Neural progenitor cell (in vitro differentiated cells): ENCODE results near the gene LMBRD1. TPM values are rescaled to one million over a fixed set of nuclear protein-coding genes. Genes with fewer than 3 reads are reported as not detected.

ENCODE experiments used
- DNase-seq: peaks from one replicate; pipeline ENCODE4 v3.0.0-alpha.2; 2016; ENCODE audit warnings: low spot score
- H2AFZ ChIP-seq: fragments of 200-600 bp; sonication (generic); replicated peaks from 2 replicates; pipeline ENCODE4 v1.6.1; 2016; ENCODE audit warnings: antibody characterized with exemption
- H3F3A ChIP-seq: fragments of 200-600 bp; sonication (generic); 2 replicates; pipeline ENCODE4 v1.6.1; 2016; ENCODE audit warnings: antibody characterized with exemption, low read depth
- H3K27ac ChIP-seq: fragments of 200-600 bp; sonication (generic); 2 replicates; pipeline ENCODE4 v1.5.1; 2016; ENCODE audit warnings: mild to moderate bottlenecking
- H3K27me3 ChIP-seq: fragments of 200-600 bp; sonication (generic); 2 replicates; pipeline ENCODE4 v1.6.1; 2016; ENCODE audit warnings: mild to moderate bottlenecking, moderate library complexity
- H3K36me3 ChIP-seq: fragments of 200-600 bp; sonication (generic); 2 replicates; pipeline ENCODE4 v1.5.1; 2016
- H3K4me1 ChIP-seq: fragments of 200-600 bp; sonication (generic); 2 replicates; pipeline ENCODE4 v1.6.1; 2016; ENCODE audit warnings: mixed run types
- H3K4me2 ChIP-seq: fragments of 200-600 bp; sonication (generic); 2 replicates; pipeline ENCODE4 v1.6.1; 2016
- H3K4me3 ChIP-seq: fragments of 200-600 bp; sonication (generic); 2 replicates; pipeline ENCODE4 v1.5.1; 2016
- H3K79me2 ChIP-seq: fragments of 200-600 bp; sonication (generic); 2 replicates; pipeline ENCODE4 v1.6.1; 2016; ENCODE audit warnings: low read depth
- H3K9ac ChIP-seq: fragments of 200-600 bp; sonication (generic); 2 replicates; pipeline ENCODE4 v1.6.1; 2016
- H3K9me3 ChIP-seq: fragments of 200-600 bp; sonication (generic); 2 replicates; pipeline ENCODE4 v1.5.1; 2016; ENCODE audit warnings: low read depth
- H4K20me1 ChIP-seq: fragments of 200-600 bp; sonication (generic); 2 replicates; pipeline ENCODE4 v1.6.1; 2016; ENCODE audit warnings: low read depth
- H3K27ac Mint-ChIP-seq: 3 replicates; pipeline ENCODE4 v1.8.0; 2021; ENCODE audit warnings: mixed read lengths
- H3K27me3 Mint-ChIP-seq: 2 replicates; pipeline ENCODE4 v1.8.0; 2022; ENCODE audit warnings: low read depth, mild to moderate bottlenecking, inconsistent platforms, moderate library complexity, mixed read lengths; ENCODE audit not compliant: insufficient read depth
- H3K36me3 Mint-ChIP-seq: 3 replicates; pipeline ENCODE4 v1.8.0; 2021; ENCODE audit warnings: mixed read lengths
- H3K4me1 Mint-ChIP-seq: 3 replicates; pipeline ENCODE4 v1.8.0; 2021; ENCODE audit warnings: mixed read lengths
- H3K4me3 Mint-ChIP-seq: 3 replicates; pipeline ENCODE4 v1.8.0; 2021; ENCODE audit warnings: mild to moderate bottlenecking, moderate library complexity, mixed read lengths
- H3K9me3 Mint-ChIP-seq: 3 replicates; pipeline ENCODE4 v1.8.0; 2020; ENCODE audit warnings: mixed read lengths
- CTCF ChIP-seq: fragments of 200-600 bp; sonication (generic); IDR thresholded peaks from 2 replicates; pipeline ENCODE4 v1.5.1; 2017; ENCODE audit warnings: antibody characterized with exemption, mild to moderate bottlenecking
- EZH2 ChIP-seq: fragments of 200-600 bp; sonication (generic); IDR thresholded peaks from 2 replicates; pipeline ENCODE4 v1.6.1; 2017; ENCODE audit warnings: antibody characterized with exemption, mild to moderate bottlenecking, moderate library complexity
- EZH2phosphoT487 ChIP-seq: fragments of 200-600 bp; sonication (generic); IDR thresholded peaks from 2 replicates; pipeline ENCODE4 v1.6.1; 2017; ENCODE audit warnings: antibody characterized with exemption
- total RNA-seq: library from RNA; depleted of rRNA; stranded (reverse); fragments of >200 nt; gene quantifications from 2 replicates; pipeline ENCODE4 v1.2.3, GENCODE V29; 2015; ENCODE audit warnings: low replicate concordance

The LMBRD1 gene
- total RNA-seq, 1 donor from 2014 or later = 41.1 TPM

GRCh38 chr6:69780585-69781178, 16.1 kb downstream of the LMBRD1 start:
- peaks cover 8% of the 10 kb centered on the region for H3K36me3 Mint-ChIP-seq
- Histone ChIP-seq H3K4me1 (peaks cover 8% of the 10 kb centered on the region), H3K9ac (no peak overlapping the region), H2AFZ (no peak overlapping the region), H3K27ac (no peak overlapping the region), H3K27me3 (no peaks in the 10 kb centered on the region), H3K36me3 (no peaks in the 10 kb centered on the region), H3K4me2 (no peak overlapping the region), H3K79me2 (no peaks in the 10 kb centered on the region), H4K20me1 (no peaks in the 10 kb centered on the region), H3K4me3 (no peak overlapping the region), H3K9me3 (no peaks in the 10 kb centered on the region), H3F3A (no peaks in the 10 kb centered on the region)
- H3K4me1 Mint-ChIP-seq = no peaks in the 10 kb centered on the region
- H3K27ac Mint-ChIP-seq = no peak overlapping the region
- no peak overlapping the region for H3K4me3 Mint-ChIP-seq
- peaks cover 2% of the 10 kb centered on the region for H3K9me3 Mint-ChIP-seq
- no peak for DNase-seq
- TF ChIP-seq EZH2phosphoT487 (no peak), EZH2 (no peak), CTCF (no peak)
- H3K27me3 Mint-ChIP-seq = no peaks in the 10 kb centered on the region

DNA sequence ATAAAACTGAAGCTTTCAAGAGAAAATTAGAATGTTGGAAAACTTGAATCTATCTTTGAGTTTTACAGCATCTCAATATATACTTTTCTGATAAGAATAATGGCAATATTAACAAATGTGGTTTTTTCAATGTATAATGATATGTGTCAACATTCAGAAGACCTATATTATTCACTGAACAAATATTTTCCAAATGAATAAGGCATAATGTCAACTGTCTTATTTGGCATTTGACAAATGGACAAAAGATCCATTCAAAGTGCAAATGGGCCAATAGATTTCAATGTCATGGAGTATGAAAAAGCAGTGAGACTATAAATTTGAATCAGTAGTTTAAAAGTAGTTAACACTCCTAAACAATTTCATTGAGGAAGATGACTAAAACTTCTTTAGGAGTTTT, 20.9 kb downstream of the LMBRD1 start:
- Mint-ChIP-seq H3K27me3 (no peaks in the 10 kb centered on the region), H3K36me3 (peaks cover 14% of the 10 kb centered on the region), H3K27ac (no peak overlapping the region), H3K9me3 (peaks cover 5% of the 10 kb centered on the region), H3K4me3 (no peak overlapping the region), H3K4me1 (no peaks in the 10 kb centered on the region)
- Histone ChIP-seq H3K27me3 (no peaks in the 10 kb centered on the region), H3K9me3 (no peaks in the 10 kb centered on the region), H3K27ac (no peak overlapping the region), H3K36me3 (no peaks in the 10 kb centered on the region), H3K4me1 (peaks cover 8% of the 10 kb centered on the region), H2AFZ (no peak overlapping the region), H3K9ac (no peak overlapping the region), H3F3A (no peaks in the 10 kb centered on the region), H3K4me2 (no peak overlapping the region), H4K20me1 (no peaks in the 10 kb centered on the region), H3K79me2 (no peaks in the 10 kb centered on the region), H3K4me3 (no peak overlapping the region)
- DNase-seq = no peak
- no peak for TF ChIP-seq EZH2

- Mint-ChIP-seq H3K27me3 (no peaks in the 10 kb centered on the region), H3K27ac (no peak overlapping the region), H3K36me3 (peaks cover 14% of the 10 kb centered on the region), H3K4me1 (no peaks in the 10 kb centered on the region), H3K9me3 (peaks cover 5% of the 10 kb centered on the region), H3K4me3 (no peak overlapping the region)
- H2AFZ ChIP-seq = no peak overlapping the region
- no peaks in the 10 kb centered on the region for H3K27me3 ChIP-seq
- H4K20me1 ChIP-seq = no peaks in the 10 kb centered on the region
- H3F3A ChIP-seq = no peaks in the 10 kb centered on the region
- no peak overlapping the region for H3K4me3 ChIP-seq
- H3K9ac ChIP-seq = no peak overlapping the region
- H3K4me1 ChIP-seq = peaks cover 8% of the 10 kb centered on the region
- DNase-seq = no peak
- TF ChIP-seq EZH2phosphoT487 (no peak), CTCF (no peak), EZH2 (no peak)
- H3K27ac ChIP-seq = no peak overlapping the region
- no peaks in the 10 kb centered on the region for H3K79me2 ChIP-seq
- no peak overlapping the region for H3K4me2 ChIP-seq
- H3K36me3 ChIP-seq = no peaks in the 10 kb centered on the region
- H3K9me3 ChIP-seq = no peaks in the 10 kb centered on the region
These were observed 21.3 kb downstream of the LMBRD1 start for GRCh38 chr6:69775585-69775849.

DNA sequence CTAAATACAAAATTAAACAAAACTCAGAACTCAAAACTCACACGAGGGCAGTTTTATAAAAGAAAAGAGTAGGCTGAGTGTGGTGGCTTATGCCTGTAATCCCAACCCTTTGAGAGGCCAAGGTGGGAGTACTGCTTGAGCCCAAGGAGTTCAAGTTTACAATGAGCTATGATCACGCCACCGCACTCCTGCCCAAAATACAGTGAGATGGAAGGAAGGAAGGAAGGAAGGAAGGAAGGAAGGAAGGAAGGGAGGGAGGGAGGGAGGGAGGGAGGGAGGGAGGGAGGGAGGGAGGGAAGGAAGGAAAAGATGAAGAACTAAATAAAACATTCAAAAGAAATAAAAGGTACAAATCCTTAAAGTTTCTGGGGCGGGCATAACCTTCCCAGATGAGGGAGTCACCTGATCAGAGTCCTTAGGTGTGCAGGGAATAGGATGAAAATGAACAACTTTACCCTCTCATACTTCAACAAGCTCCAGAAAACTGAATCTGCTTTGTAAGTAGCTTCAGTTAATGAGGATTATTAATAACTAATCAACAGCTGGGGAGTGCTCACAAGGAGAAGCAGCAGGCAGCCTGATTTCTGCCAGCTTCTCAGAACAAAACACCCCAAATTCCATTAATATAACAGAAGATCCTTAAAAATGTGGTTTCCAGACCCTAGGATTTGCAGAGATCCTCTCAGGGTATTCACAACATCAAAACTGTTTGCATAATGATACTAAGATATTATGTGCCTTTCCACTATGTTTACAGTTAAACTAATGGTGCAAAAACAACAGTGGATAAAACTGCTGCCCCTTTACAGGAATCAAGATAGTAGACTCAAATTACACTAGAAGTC, 21.8 kb downstream of the LMBRD1 start:
- Histone ChIP-seq H2AFZ (no peak overlapping the region), H3K27me3 (no peaks in the 10 kb centered on the region), H3K79me2 (no peaks in the 10 kb centered on the region), H3K27ac (no peak overlapping the region), H3K4me1 (peaks cover 8% of the 10 kb centered on the region), H3K4me2 (no peak overlapping the region), H3K9ac (no peak overlapping the region), H4K20me1 (no peaks in the 10 kb centered on the region), H3K36me3 (no peaks in the 10 kb centered on the region), H3K9me3 (no peaks in the 10 kb centered on the region), H3K4me3 (no peak overlapping the region), H3F3A (no peaks in the 10 kb centered on the region)
- TF ChIP-seq EZH2 (no peak), CTCF (no peak)
- Mint-ChIP-seq H3K36me3 (peaks cover 15% of the 10 kb centered on the region), H3K9me3 (peaks cover 7% of the 10 kb centered on the region), H3K4me1 (no peaks in the 10 kb centered on the region), H3K27ac (no peak overlapping the region), H3K27me3 (no peaks in the 10 kb centered on the region), H3K4me3 (no peak overlapping the region)
- no peak for DNase-seq
